ENCODE results near the gene HOXB8. TPM values are rescaled to one million over a fixed set of nuclear protein-coding genes. Genes with fewer than 3 reads are reported as not detected.
A peak's percentile ranks its signal among the peaks of the same experiment; 100 is the strongest.

The HOXB8 gene
- total RNA-seq, 2 donors from 2014 or later = not detected

DNA sequence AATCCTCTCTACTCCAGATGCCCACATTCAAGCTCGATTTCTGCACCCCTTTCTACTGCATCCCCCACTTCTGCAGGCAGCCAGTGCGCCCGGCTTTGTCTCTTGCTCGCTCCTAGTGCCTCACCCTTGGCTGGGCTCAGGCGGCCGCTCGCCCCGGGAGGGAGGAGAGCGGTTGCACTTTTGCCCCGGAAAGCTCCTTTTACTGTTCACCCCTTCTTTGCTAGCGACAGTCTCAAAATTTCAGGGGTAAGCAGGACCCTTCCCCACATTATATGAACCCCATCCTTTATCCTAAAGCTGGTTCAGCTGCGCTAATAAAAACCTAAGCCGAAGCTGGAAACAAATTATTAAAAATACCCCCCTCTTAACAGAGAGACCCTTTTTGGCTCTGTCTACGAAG is 22.5 kb downstream of the HOXB8 start:
- Mint-ChIP-seq H3K27me3 (ENCODE audit: insufficient read depth) (peaks cover 100% of the 10 kb centered on the region), H3K4me1 (peaks cover 10% of the 10 kb centered on the region), H3K9me3 (no peaks in the 10 kb centered on the region), H3K4me3 (peak overlapping the region; percentile 10), H3K36me3 (ENCODE audit: low read depth) (no peaks in the 10 kb centered on the region), H3K27ac (no peak overlapping the region)
- Histone ChIP-seq H3K27ac (ENCODE audit: low read depth, low read length) (no peak overlapping the region), H3K27me3 (ENCODE audit: control insufficient read depth, insufficient read depth, low read length, poor library complexity, severe bottlenecking) (peaks cover 100% of the 10 kb centered on the region), H3K4me3 (ENCODE audit: low read length) (no peak overlapping the region), H3K4me1 (ENCODE audit: control insufficient read depth, insufficient read depth, low read length) (no peaks in the 10 kb centered on the region), H3K9ac (ENCODE audit: extremely low read depth, low read length, poor library complexity, severe bottlenecking) (no peak overlapping the region), H3K9me3 (ENCODE audit: control insufficient read depth, low read length) (no peaks in the 10 kb centered on the region), H3K36me3 (ENCODE audit: control insufficient read depth, insufficient read depth, low read length) (no peaks in the 10 kb centered on the region)
- WGBS, 2 experiments (ENCODE audit: insufficient coverage in 1 of 2, insufficient read length in 1 of 2) = 12 to 13% methylated on average over 10 to 14 of the region's 14 CpGs
- peak; percentile 66 for DNase-seq
- TF ChIP-seq, protein P1, sequence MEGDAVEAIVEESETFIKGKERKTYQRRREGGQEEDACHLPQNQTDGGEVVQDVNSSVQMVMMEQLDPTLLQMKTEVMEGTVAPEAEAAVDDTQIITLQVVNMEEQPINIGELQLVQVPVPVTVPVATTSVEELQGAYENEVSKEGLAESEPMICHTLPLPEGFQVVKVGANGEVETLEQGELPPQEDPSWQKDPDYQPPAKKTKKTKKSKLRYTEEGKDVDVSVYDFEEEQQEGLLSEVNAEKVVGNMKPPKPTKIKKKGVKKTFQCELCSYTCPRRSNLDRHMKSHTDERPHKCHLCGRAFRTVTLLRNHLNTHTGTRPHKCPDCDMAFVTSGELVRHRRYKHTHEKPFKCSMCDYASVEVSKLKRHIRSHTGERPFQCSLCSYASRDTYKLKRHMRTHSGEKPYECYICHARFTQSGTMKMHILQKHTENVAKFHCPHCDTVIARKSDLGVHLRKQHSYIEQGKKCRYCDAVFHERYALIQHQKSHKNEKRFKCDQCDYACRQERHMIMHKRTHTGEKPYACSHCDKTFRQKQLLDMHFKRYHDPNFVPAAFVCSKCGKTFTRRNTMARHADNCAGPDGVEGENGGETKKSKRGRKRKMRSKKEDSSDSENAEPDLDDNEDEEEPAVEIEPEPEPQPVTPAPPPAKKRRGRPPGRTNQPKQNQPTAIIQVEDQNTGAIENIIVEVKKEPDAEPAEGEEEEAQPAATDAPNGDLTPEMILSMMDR (conservative IDR thresholded peaks at IDR 0.05) = no peak

- Histone ChIP-seq H3K4me1 (ENCODE audit: control insufficient read depth, insufficient read depth, low read length) (no peaks in the 10 kb centered on the region), H3K36me3 (ENCODE audit: control insufficient read depth, insufficient read depth, low read length) (no peaks in the 10 kb centered on the region), H3K27ac (ENCODE audit: low read depth, low read length) (no peak overlapping the region), H3K4me3 (ENCODE audit: low read length) (no peak overlapping the region), H3K9ac (ENCODE audit: extremely low read depth, low read length, poor library complexity, severe bottlenecking) (no peak overlapping the region), H3K27me3 (ENCODE audit: control insufficient read depth, insufficient read depth, low read length, poor library complexity, severe bottlenecking) (peaks cover 100% of the 10 kb centered on the region), H3K9me3 (ENCODE audit: control insufficient read depth, low read length) (no peaks in the 10 kb centered on the region)
- TF ChIP-seq, protein P1 (conservative IDR thresholded peaks at IDR 0.05) = no peak
- Mint-ChIP-seq H3K27ac (no peak overlapping the region), H3K9me3 (no peaks in the 10 kb centered on the region), H3K36me3 (ENCODE audit: low read depth) (no peaks in the 10 kb centered on the region), H3K4me1 (peaks cover 9% of the 10 kb centered on the region), H3K27me3 (ENCODE audit: insufficient read depth) (peaks cover 100% of the 10 kb centered on the region), H3K4me3 (no peak overlapping the region)
- peak; percentile 68 for DNase-seq
- WGBS, 2 experiments (ENCODE audit: insufficient coverage in 1 of 2, insufficient read length in 1 of 2) = 11 to 19% methylated on average over 8 to 33 of the region's 33 CpGs
Observed at GRCh38 chr17:48592057-48592514, 23.0 kb downstream of the HOXB8 start.

DNA sequence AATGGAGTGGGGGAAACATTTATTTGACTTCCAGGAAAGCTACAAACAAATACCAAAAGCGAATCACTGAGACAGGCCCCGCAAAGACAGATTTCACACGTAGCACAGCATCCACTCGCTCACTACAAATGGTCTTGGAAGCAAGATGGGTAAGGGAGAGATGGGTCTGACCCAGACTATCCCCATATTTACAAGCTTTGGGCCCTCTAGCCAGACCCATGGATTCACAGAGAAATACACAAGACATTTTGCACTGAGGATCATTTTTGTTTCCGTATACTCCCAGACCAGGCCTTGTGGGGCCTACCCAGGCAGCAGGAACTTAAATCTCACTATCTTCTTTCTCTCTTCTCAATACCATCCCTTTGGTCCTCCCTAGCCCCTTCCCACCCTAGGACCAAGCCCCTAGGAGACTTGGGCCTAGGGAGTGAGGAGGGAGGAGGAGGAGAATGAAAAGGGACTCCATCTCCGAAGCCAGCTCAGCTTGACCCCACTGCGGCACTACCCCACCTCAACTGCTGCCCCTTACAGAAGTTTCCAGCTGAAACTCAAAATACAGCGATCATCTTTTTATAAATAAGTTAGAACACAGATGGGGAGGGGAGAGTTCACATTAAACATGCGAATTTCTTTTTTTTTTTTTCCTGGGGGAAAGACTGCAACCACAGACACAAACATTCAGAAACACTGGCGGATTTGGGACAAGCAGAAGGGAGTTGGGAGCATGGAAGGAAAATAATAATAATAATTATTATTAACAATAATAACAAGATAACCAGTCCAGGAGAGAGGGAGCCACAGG is 23.6 kb downstream of the HOXB8 start:
- Mint-ChIP-seq H3K36me3 (ENCODE audit: low read depth) (no peaks in the 10 kb centered on the region), H3K27me3 (ENCODE audit: insufficient read depth) (peaks cover 100% of the 10 kb centered on the region), H3K4me1 (peaks cover 9% of the 10 kb centered on the region), H3K4me3 (no peak overlapping the region), H3K9me3 (no peaks in the 10 kb centered on the region), H3K27ac (no peak overlapping the region)
- TF ChIP-seq, protein P1 (conservative IDR thresholded peaks at IDR 0.05) = no peak
- WGBS, 2 experiments (ENCODE audit: insufficient coverage in 1 of 2, insufficient read length in 1 of 2) = 70 to 88% methylated on average over 4 to 8 of the region's 10 CpGs
- H3K36me3 ChIP-seq (ENCODE audit: control insufficient read depth, insufficient read depth, low read length) = no peaks in the 10 kb centered on the region
- H3K9me3 ChIP-seq (ENCODE audit: control insufficient read depth, low read length) = no peaks in the 10 kb centered on the region
- no peak overlapping the region for H3K9ac ChIP-seq (ENCODE audit: extremely low read depth, low read length, poor library complexity, severe bottlenecking)
- peaks cover 100% of the 10 kb centered on the region for H3K27me3 ChIP-seq (ENCODE audit: control insufficient read depth, insufficient read depth, low read length, poor library complexity, severe bottlenecking)
- no peaks in the 10 kb centered on the region for H3K4me1 ChIP-seq (ENCODE audit: control insufficient read depth, insufficient read depth, low read length)
- H3K4me3 ChIP-seq (ENCODE audit: low read length) = no peak overlapping the region
- no peak for DNase-seq
- no peak overlapping the region for H3K27ac ChIP-seq (ENCODE audit: low read depth, low read length)
